ENCODE measurements around the gene ACE. TPM values are rescaled to one million over a fixed set of nuclear protein-coding genes. Genes with fewer than 3 reads are reported as not detected.
A peak's percentile ranks its signal among the peaks of the same experiment; 100 is the strongest.

ACE gene
- total RNA-seq, 1 experiment from 2014 or later: 0.76 TPM

DNA sequence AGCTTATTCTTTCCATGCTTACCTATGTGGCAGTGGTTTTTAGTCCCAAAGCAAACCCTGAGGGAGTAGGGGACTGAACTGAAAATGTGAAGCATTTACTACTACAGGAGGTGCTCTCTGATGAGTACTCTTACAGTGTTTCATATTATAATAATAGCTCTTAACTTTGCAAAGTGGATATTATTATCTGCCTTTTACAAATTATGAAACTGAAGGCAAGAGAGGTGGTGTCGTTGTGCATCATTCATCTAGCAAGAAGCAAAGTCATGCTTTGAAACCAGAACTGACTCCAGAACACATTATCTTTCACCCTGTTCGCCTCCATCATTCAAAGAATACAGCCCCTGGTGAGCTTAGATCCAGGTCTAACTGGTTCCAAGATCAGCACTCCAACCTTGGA is 38.1 kb downstream of the ACE start:
- TF ChIP-seq EZH2 (IDR thresholded peaks at IDR 0.05; ENCODE audit: low read depth): no peak
- TF ChIP-seq, protein P1, sequence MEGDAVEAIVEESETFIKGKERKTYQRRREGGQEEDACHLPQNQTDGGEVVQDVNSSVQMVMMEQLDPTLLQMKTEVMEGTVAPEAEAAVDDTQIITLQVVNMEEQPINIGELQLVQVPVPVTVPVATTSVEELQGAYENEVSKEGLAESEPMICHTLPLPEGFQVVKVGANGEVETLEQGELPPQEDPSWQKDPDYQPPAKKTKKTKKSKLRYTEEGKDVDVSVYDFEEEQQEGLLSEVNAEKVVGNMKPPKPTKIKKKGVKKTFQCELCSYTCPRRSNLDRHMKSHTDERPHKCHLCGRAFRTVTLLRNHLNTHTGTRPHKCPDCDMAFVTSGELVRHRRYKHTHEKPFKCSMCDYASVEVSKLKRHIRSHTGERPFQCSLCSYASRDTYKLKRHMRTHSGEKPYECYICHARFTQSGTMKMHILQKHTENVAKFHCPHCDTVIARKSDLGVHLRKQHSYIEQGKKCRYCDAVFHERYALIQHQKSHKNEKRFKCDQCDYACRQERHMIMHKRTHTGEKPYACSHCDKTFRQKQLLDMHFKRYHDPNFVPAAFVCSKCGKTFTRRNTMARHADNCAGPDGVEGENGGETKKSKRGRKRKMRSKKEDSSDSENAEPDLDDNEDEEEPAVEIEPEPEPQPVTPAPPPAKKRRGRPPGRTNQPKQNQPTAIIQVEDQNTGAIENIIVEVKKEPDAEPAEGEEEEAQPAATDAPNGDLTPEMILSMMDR (conservative IDR thresholded peaks at IDR 0.05): no peak
- BruUV-seq (replicated peaks): no TSS peak
- Histone ChIP-seq H3K9me2 (ENCODE audit: insufficient read depth) (no peaks in the 10 kb centered on the region), H3K9me3 (ENCODE audit: insufficient read depth, low read depth) (no peaks in the 10 kb centered on the region), H2AFZ (no peak overlapping the region), H3F3A (ENCODE audit: insufficient read depth, low read depth) (no peaks in the 10 kb centered on the region), H3K36me3 (ENCODE audit: low read depth) (no peaks in the 10 kb centered on the region), H3K4me1 (replicated peaks; ENCODE audit: insufficient read depth) (no peaks in the 10 kb centered on the region; the same call in 1 of the 2 replicates), H3K27me3 (ENCODE audit: insufficient read depth, low read depth) (peaks cover 52% of the 10 kb centered on the region), H3K4me2 (no peak overlapping the region), H3K4me3 (no peak overlapping the region), H3K79me2 (ENCODE audit: low read depth) (no peaks in the 10 kb centered on the region), H3K27ac (no peak overlapping the region), H4K20me1 (ENCODE audit: insufficient read depth) (no peaks in the 10 kb centered on the region; the same call in 1 of the 2 replicates)
- ChIA-PET POLR2A (ENCODE audit: unreplicated experiment) (no interaction called here), CTCF (no interaction called here)
- DNase-seq: no peak
- intact Hi-C loops (cut with micrococcal nuclease; ENCODE audit: unreplicated experiment): no loop called here

DNA sequence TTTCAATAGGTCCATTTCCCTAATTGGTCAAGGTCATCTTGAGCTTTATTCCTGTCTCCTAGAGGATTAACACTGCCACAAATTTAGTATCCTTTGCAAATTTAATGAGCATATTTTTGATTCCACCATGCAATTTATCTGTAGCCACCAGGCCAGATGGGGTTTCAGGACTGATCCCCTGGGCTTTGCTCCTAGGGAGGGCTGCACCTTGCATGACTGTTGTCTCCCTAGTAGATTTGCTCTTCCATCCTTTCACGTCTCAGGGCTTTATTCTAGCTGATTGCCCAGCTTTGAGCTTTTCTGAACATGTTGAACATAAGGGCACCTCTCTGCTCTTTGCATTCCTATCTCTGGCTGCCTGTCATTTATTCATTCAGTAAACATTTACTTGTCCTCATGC is 38.6 kb downstream of the ACE start:
- H3K9me3 ChIP-seq (ENCODE audit: insufficient read depth, low read depth): no peaks in the 10 kb centered on the region
- no peaks in the 10 kb centered on the region; the same call in 1 of the 2 replicates for H4K20me1 ChIP-seq (ENCODE audit: insufficient read depth)
- no peak for DNase-seq
- H3K27ac ChIP-seq: no peak overlapping the region
- peaks cover 51% of the 10 kb centered on the region for H3K27me3 ChIP-seq (ENCODE audit: insufficient read depth, low read depth)
- H3K79me2 ChIP-seq (ENCODE audit: low read depth): no peaks in the 10 kb centered on the region
- no peaks in the 10 kb centered on the region for H3K36me3 ChIP-seq (ENCODE audit: low read depth)
- no peak overlapping the region for H2AFZ ChIP-seq
- no peak for TF ChIP-seq EZH2 (IDR thresholded peaks at IDR 0.05; ENCODE audit: low read depth)
- TF ChIP-seq, protein P1 (conservative IDR thresholded peaks at IDR 0.05): no peak
- H3K9me2 ChIP-seq (ENCODE audit: insufficient read depth): no peaks in the 10 kb centered on the region
- POLR2A ChIA-PET (ENCODE audit: unreplicated experiment): no interaction called here
- no peaks in the 10 kb centered on the region for H3F3A ChIP-seq (ENCODE audit: insufficient read depth, low read depth)
- no peaks in the 10 kb centered on the region; the same call in 1 of the 2 replicates for H3K4me1 ChIP-seq (replicated peaks; ENCODE audit: insufficient read depth)
- CTCF ChIA-PET: no interaction called here
- no TSS peak for BruUV-seq (replicated peaks)
- no peak overlapping the region for H3K4me2 ChIP-seq
- intact Hi-C loops (cut with micrococcal nuclease; ENCODE audit: unreplicated experiment): no loop called here
- H3K4me3 ChIP-seq: no peak overlapping the region

DNA sequence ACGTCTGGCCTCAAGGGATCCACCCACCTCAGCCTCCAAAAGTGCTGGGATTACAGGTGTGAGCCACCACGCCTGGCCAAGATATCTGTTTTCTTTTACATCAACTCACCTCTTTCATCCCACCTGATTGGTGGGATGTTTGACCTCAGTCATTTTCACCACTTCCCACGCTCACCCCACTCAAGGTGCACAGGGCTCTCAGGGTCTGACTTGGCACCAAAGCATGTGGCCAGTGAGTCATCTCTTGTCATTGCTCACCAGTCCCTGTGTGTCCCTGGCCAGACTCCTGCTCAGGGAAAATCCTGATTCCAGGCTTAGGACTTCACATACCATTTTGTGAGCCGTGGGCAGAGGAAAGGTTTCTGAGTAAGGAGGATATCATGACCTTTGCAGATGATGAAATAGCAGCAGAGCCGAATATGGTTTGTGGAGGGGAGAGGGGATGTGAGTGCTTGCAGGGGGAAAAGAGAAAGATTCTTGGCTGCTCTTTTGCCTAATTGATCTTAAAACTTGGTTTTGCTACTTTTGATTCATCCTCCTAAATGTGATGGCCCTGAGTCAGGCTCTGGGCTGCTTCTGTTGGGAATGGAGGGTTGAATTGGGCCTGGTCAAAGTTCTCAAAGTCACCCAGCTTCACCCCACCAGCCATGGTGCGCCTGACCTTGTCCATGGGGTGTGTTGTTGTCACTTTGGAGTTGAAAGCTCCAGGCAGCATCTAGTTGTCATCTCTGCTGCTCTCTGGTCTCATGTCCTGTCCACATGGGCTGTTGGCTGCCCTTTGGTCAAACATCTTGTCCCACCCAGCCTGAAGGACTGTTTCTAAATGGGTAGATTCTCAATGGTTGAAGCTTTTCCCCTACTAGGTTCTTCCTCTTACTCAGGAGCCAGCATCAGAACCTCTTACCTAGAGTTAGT is 40.3 kb downstream of the ACE start:
- H3K4me3 ChIP-seq: no peak overlapping the region
- ChIA-PET CTCF (no interaction called here), POLR2A (ENCODE audit: unreplicated experiment) (interaction anchor here (0.6 kb wide), 1 partner anchor 34 kb away, joined by 5 read pairs; no protein-coding TSS in a partner anchor)
- H3K36me3 ChIP-seq (ENCODE audit: low read depth): no peaks in the 10 kb centered on the region
- peak; percentile 27 to 78 for DNase-seq
- no peaks in the 10 kb centered on the region for H3K9me2 ChIP-seq (ENCODE audit: insufficient read depth)
- no peak overlapping the region; the same call in 1 of the 2 replicates for H3K4me2 ChIP-seq
- H4K20me1 ChIP-seq (ENCODE audit: insufficient read depth): no peaks in the 10 kb centered on the region; the same call in 1 of the 2 replicates
- H3K4me1 ChIP-seq (replicated peaks; ENCODE audit: insufficient read depth): no peaks in the 10 kb centered on the region; the same call in 1 of the 2 replicates
- no peaks in the 10 kb centered on the region for H3K9me3 ChIP-seq (ENCODE audit: insufficient read depth, low read depth)
- H2AFZ ChIP-seq: no peak overlapping the region
- no peaks in the 10 kb centered on the region for H3K79me2 ChIP-seq (ENCODE audit: low read depth)
- BruUV-seq (replicated peaks): no TSS peak
- intact Hi-C loops (cut with micrococcal nuclease; ENCODE audit: unreplicated experiment): no loop called here
- H3F3A ChIP-seq (ENCODE audit: insufficient read depth, low read depth): no peaks in the 10 kb centered on the region
- H3K27ac ChIP-seq: no peak overlapping the region
- peaks cover 47% of the 10 kb centered on the region for H3K27me3 ChIP-seq (ENCODE audit: insufficient read depth, low read depth)
- TF ChIP-seq EZH2 (IDR thresholded peaks at IDR 0.05; ENCODE audit: low read depth): no peak
- TF ChIP-seq, protein P1 (conservative IDR thresholded peaks at IDR 0.05): no peak
